ENCODE results near the gene SLC16A12.
A peak's percentile ranks its signal among the peaks of the same experiment; 100 is the strongest.
"Not testable (repeated sequence)": the region's sequence is repeated elsewhere in the genome, so short reads cannot be mapped to it uniquely, and the experiment has no call there.

The SLC16A12 gene

GRCh38 chr10:89392974-89393373, 142.4 kb downstream of the SLC16A12 start:
- H3K27ac ChIP-seq = peak overlapping the region; percentile 47; the same call in 1 of the 2 replicates
- no peak overlapping the region; the same call in 1 of the 2 replicates for H3K9ac ChIP-seq
- H3K79me2 ChIP-seq (ENCODE audit: insufficient read depth, low read depth) = no peaks in the 10 kb centered on the region
- peaks cover 55% of the 10 kb centered on the region for H3K4me1 ChIP-seq (ENCODE audit: low read depth, poor library complexity, severe bottlenecking)
- no peaks in the 10 kb centered on the region for H3K36me3 ChIP-seq (ENCODE audit: insufficient read depth)
- no peaks in the 10 kb centered on the region for H3K27me3 ChIP-seq (ENCODE audit: insufficient read depth, low read depth)
- no peak overlapping the region for H2AFZ ChIP-seq (ENCODE audit: low read depth)
- no peak for TF ChIP-seq CTCF (conservative IDR thresholded peaks at IDR 0.05; ENCODE audit: low read depth, low read length)
- peak overlapping the region; percentile 67 for H3K4me2 ChIP-seq
- no peak overlapping the region for H3K4me3 ChIP-seq (IDR thresholded peaks at IDR 0.05; ENCODE audit: insufficient read depth, low read depth, low read length)
- H4K20me1 ChIP-seq (ENCODE audit: insufficient read depth) = no peaks in the 10 kb centered on the region

- H3K27ac ChIP-seq = peak within 1 kb of the TSS; percentile 47; the same call in 1 of the 2 replicates
- no peaks in the 10 kb centered on the region for H3K79me2 ChIP-seq (ENCODE audit: insufficient read depth, low read depth)
- H3K4me2 ChIP-seq = peak within 1 kb of the TSS; percentile 67
- H3K4me3 ChIP-seq (IDR thresholded peaks at IDR 0.05; ENCODE audit: insufficient read depth, low read depth, low read length) = no peak within 1 kb of the TSS
- no peaks in the 10 kb centered on the region for H4K20me1 ChIP-seq (ENCODE audit: insufficient read depth)
- peaks cover 55% of the 10 kb centered on the region for H3K4me1 ChIP-seq (ENCODE audit: low read depth, poor library complexity, severe bottlenecking)
- H3K36me3 ChIP-seq (ENCODE audit: insufficient read depth) = no peaks in the 10 kb centered on the region
- 0 out of 2 replicates have a peak within 1 kb of the TSS, but pooled peaks have one; percentile 14 for H2AFZ ChIP-seq (ENCODE audit: low read depth)
- no peak within 1 kb of the TSS; the same call in 1 of the 2 replicates for H3K9ac ChIP-seq
- H3K27me3 ChIP-seq (ENCODE audit: insufficient read depth, low read depth) = no peaks in the 10 kb centered on the region
- no peak for TF ChIP-seq CTCF (conservative IDR thresholded peaks at IDR 0.05; ENCODE audit: low read depth, low read length)
Measured at GRCh38 chr10:89391907-89392756, 143.3 kb downstream of the SLC16A12 start, which contains the start of gene IFIT1. TSS of gene IFIT1 (plus strand) at chr10:89392623. CDS start at chr10:89392713, 90 bp downstream.

GRCh38 chr10:89391226-89391576, 144.2 kb downstream of the SLC16A12 start:
- not testable (repeated sequence) for H3K27me3 ChIP-seq (ENCODE audit: insufficient read depth, low read depth)

GRCh38 chr10:89390476-89391225, 144.7 kb downstream of the SLC16A12 start:
- Histone ChIP-seq H3K79me2 (ENCODE audit: insufficient read depth, low read depth) (no peaks in the 10 kb centered on the region), H3K36me3 (ENCODE audit: insufficient read depth) (no peaks in the 10 kb centered on the region), H3K4me1 (ENCODE audit: low read depth, poor library complexity, severe bottlenecking) (peaks cover 55% of the 10 kb centered on the region), H3K27ac (no peak overlapping the region), H3K4me3 (IDR thresholded peaks at IDR 0.05; ENCODE audit: insufficient read depth, low read depth, low read length) (no peak overlapping the region), H4K20me1 (ENCODE audit: insufficient read depth) (no peaks in the 10 kb centered on the region), H3K27me3 (ENCODE audit: insufficient read depth, low read depth) (no peaks in the 10 kb centered on the region), H2AFZ (ENCODE audit: low read depth) (no peak overlapping the region), H3K4me2 (peak overlapping the region; percentile 67), H3K9ac (no peak overlapping the region)
- no peak for TF ChIP-seq CTCF (conservative IDR thresholded peaks at IDR 0.05; ENCODE audit: low read depth, low read length)

More at GRCh38 chr10:89391226-89391576, 144.2 kb downstream of the SLC16A12 start:
- not testable (repeated sequence) for H3K36me3 ChIP-seq (ENCODE audit: insufficient read depth); H3K27ac ChIP-seq; H2AFZ ChIP-seq (ENCODE audit: low read depth); H4K20me1 ChIP-seq (ENCODE audit: insufficient read depth); H3K4me3 ChIP-seq (IDR thresholded peaks at IDR 0.05; ENCODE audit: insufficient read depth, low read depth, low read length); H3K9ac ChIP-seq; H3K79me2 ChIP-seq (ENCODE audit: insufficient read depth, low read depth)
- peaks cover 55% of the 10 kb centered on the region for H3K4me1 ChIP-seq (ENCODE audit: low read depth, poor library complexity, severe bottlenecking)
- peak overlapping the region; percentile 67 for H3K4me2 ChIP-seq
